HEK293 (cell line): Measurements from ENCODE around the gene MAPK8IP3.
A peak's percentile ranks its signal among the peaks of the same experiment; 100 is the strongest.

Source experiments
- TCF7L2 ChIP-seq: IDR thresholded peaks from 2 replicates; pipeline ENCODE4 v1.6.1; 2011; ENCODE audit warnings: low read depth, mild to moderate bottlenecking, inconsistent platforms, low read length, moderate library complexity, borderline replicate concordance
- ZBTB8A ChIP-seq: fragments of 450-650 bp; formaldehyde crosslinking; IDR thresholded peaks from 2 replicates; pipeline ENCODE4 v1.5.1; 2016; ENCODE audit warnings: missing biosample characterization, missing genetic modification characterization
- TF ChIP-seq, protein P1 (sequence below): fragments of 450-650 bp; formaldehyde crosslinking; IDR thresholded peaks from 2 replicates; pipeline ENCODE4 v1.5.1; 2017; ENCODE audit warnings: missing biosample characterization, missing genetic modification characterization

DNA sequence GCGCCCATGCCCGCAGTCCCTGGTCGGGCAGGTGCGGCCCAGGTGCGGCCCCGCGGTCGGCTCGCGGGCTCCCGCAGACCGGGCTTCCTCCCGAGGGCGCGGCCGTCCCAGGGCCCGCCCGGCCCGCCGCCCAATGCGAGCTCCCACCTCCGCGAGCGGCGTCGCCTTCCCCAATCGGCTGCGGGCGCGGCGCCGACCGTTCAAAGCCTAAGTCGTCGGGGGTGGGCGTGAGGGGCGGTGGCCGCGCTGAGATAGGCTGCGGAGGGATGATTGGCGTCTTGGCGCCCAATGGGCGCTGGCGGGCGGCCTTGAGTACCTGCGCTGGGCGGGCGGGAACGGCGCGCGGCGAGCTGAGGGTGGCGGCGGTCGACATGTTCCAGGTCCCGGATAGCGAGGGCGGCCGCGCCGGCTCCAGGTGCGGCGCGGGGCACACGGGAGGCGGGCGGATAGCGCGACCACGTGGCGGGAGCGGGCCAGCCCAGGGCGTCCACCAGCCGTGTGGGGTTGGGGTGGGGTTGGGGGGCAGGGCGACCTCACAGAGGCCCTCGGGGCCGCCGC lies 28.0 kb upstream of the MAPK8IP3 start, which contains the start of gene JPT2:
- TF ChIP-seq, protein P1, sequence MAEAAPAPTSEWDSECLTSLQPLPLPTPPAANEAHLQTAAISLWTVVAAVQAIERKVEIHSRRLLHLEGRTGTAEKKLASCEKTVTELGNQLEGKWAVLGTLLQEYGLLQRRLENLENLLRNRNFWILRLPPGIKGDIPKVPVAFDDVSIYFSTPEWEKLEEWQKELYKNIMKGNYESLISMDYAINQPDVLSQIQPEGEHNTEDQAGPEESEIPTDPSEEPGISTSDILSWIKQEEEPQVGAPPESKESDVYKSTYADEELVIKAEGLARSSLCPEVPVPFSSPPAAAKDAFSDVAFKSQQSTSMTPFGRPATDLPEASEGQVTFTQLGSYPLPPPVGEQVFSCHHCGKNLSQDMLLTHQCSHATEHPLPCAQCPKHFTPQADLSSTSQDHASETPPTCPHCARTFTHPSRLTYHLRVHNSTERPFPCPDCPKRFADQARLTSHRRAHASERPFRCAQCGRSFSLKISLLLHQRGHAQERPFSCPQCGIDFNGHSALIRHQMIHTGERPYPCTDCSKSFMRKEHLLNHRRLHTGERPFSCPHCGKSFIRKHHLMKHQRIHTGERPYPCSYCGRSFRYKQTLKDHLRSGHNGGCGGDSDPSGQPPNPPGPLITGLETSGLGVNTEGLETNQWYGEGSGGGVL (tag by site-specific recombination): no peak
- TF ChIP-seq TCF7L2 (peak; percentile 93), ZBTB8A (tag by site-specific recombination) (peak; percentile 97)
